HCT116 (cell line): ENCODE measurements around the gene ZNF483. TPM values are rescaled to one million over a fixed set of nuclear protein-coding genes. Genes with fewer than 3 reads are reported as not detected.

Source experiments
- ATAC-seq: fragments of 200-7000 bp; cut with Tn5 transposase; 2 replicates; pipeline ENCODE4 v1.9.1; 2020; ENCODE audit warnings: mild to moderate bottlenecking, moderate library complexity
- BruUV-seq: library from RNA; stranded (reverse); fragments of 400-500 nt; replicated peaks from 2 replicates; lab custom pipeline; 2021; lab: Mats Ljungman, UMichigan
- CTCF ChIA-PET: fragments of 300-600 bp; sonication (Branson Sonifier 250); formaldehyde crosslinking; loops from one replicate; lab custom pipeline; 2021; ENCODE audit warnings: antibody characterized with exemption; lab: Charles Lee
- POLR2A ChIA-PET: fragments of 300-600, 350-600 bp; sonication (Branson Sonifier 250); formaldehyde crosslinking; loops from one replicate; lab custom pipeline; 2021; ENCODE audit warnings: antibody characterized with exemption; lab: Charles Lee
- RAD21 ChIA-PET, 2 experiments: fragments of 300-600 bp; sonication (Branson Sonifier 250); formaldehyde crosslinking; loops; one replicate each; lab custom pipeline; 2023; ENCODE audit warnings: low total read pairs in 2 of 2; ENCODE audit not compliant: uncharacterized antibody in 2 of 2, unreplicated experiment in 2 of 2, low non-redundant PET in 1 of 2; lab: Charles Lee
- DNase-seq: peaks from one replicate; pipeline ENCODE4 v3.0.0-alpha.2; 2010; ENCODE audit warnings: low read depth, low spot score
- H2AFZ ChIP-seq: fragments of 200-600 bp; shearing (Covaris generic), sonication (generic); 2 replicates; pipeline ENCODE4 v1.6.1; 2017; ENCODE audit warnings: low read depth, mixed run types, mixed read lengths, antibody characterized with exemption, low read length; ENCODE audit not compliant: poor library complexity, severe bottlenecking
- H3K27ac ChIP-seq: 2 replicates; pipeline ENCODE4 v1.5.1; 2012; ENCODE audit warnings: low read depth, low read length
- H3K27me3 ChIP-seq: fragments of 200-600 bp; sonication (generic); 2 replicates; pipeline ENCODE4 v1.6.1; 2016; ENCODE audit warnings: mixed run types, low read length, mixed read lengths; ENCODE audit not compliant: insufficient read depth
- H3K36me3 ChIP-seq, 2 experiments: fragments of 200-500 bp in 1 of 2; fragments of 200-600 bp in 1 of 2; sonication (Bioruptor generic) in 1 of 2; sonication (generic) in 1 of 2; 2 replicates each; pipeline versions ENCODE4 v1.5.1 to v1.6.1; 2014 to 2016; ENCODE audit warnings: low read length in 2 of 2, inconsistent platforms in 1 of 2, mixed read lengths in 1 of 2, mixed run types in 1 of 2; ENCODE audit not compliant: insufficient read depth in 2 of 2, control insufficient read depth in 1 of 2
- H3K4me1 ChIP-seq, 2 experiments: fragments of 200-600 bp in 1 of 2; sonication (generic) in 1 of 2; 2 replicates each; pipeline versions ENCODE4 v1.5.1 to v1.6.1; 2012 to 2017; ENCODE audit warnings: low read length in 2 of 2, inconsistent platforms in 1 of 2, mild to moderate bottlenecking in 1 of 2, mixed read lengths in 1 of 2, mixed run types in 1 of 2, moderate library complexity in 1 of 2; ENCODE audit not compliant: insufficient read depth in 2 of 2, control insufficient read depth in 1 of 2
- H3K4me2 ChIP-seq: fragments of 200-600 bp; sonication (generic); 2 replicates; pipeline ENCODE4 v1.6.1; 2017; ENCODE audit warnings: mixed run types, low read length, mixed read lengths
- H3K4me3 ChIP-seq, 2 experiments: fragments of 200-600 bp in 1 of 2; sonication (generic) in 1 of 2; replicated peaks in 1 of 2; 2 replicates each; pipeline ENCODE4 v1.5.1; 2011 to 2016; ENCODE audit warnings: low read length in 2 of 2, control low read depth in 1 of 2, low read depth in 1 of 2, mild to moderate bottlenecking in 1 of 2, mixed read lengths in 1 of 2, mixed run types in 1 of 2
- H3K79me2 ChIP-seq: fragments of 200-600 bp; sonication (generic); 2 replicates; pipeline ENCODE4 v1.6.1; 2017; ENCODE audit warnings: mild to moderate bottlenecking, mixed run types, low read length, moderate library complexity, mixed read lengths; ENCODE audit not compliant: insufficient read depth
- H3K9ac ChIP-seq: fragments of 200-600 bp; sonication (generic); 2 replicates; pipeline ENCODE4 v1.6.1; 2016; ENCODE audit warnings: low read length, mixed read lengths
- H3K9me2 ChIP-seq: fragments of 200-600 bp; sonication (generic), shearing (Covaris generic); 2 replicates; pipeline ENCODE4 v1.6.1; 2017; ENCODE audit warnings: mixed run types, mild to moderate bottlenecking, moderate library complexity; ENCODE audit not compliant: insufficient read depth
- H3K9me3 ChIP-seq, 2 experiments: fragments of 200-500 bp in 1 of 2; fragments of 200-600 bp in 1 of 2; sonication (Bioruptor generic) in 1 of 2; sonication (generic) in 1 of 2; 2 replicates each; pipeline ENCODE4 v1.6.1; 2014 to 2017; ENCODE audit warnings: low read length in 2 of 2, mixed read lengths in 2 of 2, inconsistent platforms in 1 of 2, low read depth in 1 of 2, mild to moderate bottlenecking in 1 of 2, mixed run types in 1 of 2, moderate library complexity in 1 of 2; ENCODE audit not compliant: control insufficient read depth in 1 of 2, insufficient read depth in 1 of 2
- H4K20me1 ChIP-seq: fragments of 200-600 bp; sonication (generic), shearing (Covaris generic); 2 replicates; pipeline ENCODE4 v1.6.1; 2017; ENCODE audit warnings: mixed run types, mild to moderate bottlenecking, moderate library complexity; ENCODE audit not compliant: insufficient read depth
- ATF3 ChIP-seq: IDR thresholded peaks from 2 replicates; pipeline ENCODE4 v1.6.1; 2012
- CBX3 ChIP-seq: IDR thresholded peaks from 2 replicates; pipeline ENCODE4 v1.6.1; 2012; ENCODE audit warnings: low read depth
- CEBPB ChIP-seq: IDR thresholded peaks from 2 replicates; pipeline ENCODE4 v1.6.1; 2012; ENCODE audit warnings: low read depth
- CTCF ChIP-seq, 3 experiments: fragments of 200-600 bp in 1 of 3; sonication (generic) in 1 of 3; IDR thresholded peaks in 2 of 3; conservative IDR thresholded peaks in 1 of 3; 2 replicates each; pipeline ENCODE4 v1.5.1; 2012 to 2017; ENCODE audit warnings: low read depth in 2 of 3, low read length in 2 of 3, antibody characterized with exemption in 1 of 3, borderline replicate concordance in 1 of 3, control low read depth in 1 of 3, mild to moderate bottlenecking in 1 of 3, mixed read lengths in 1 of 3, mixed run types in 1 of 3, moderate library complexity in 1 of 3; ENCODE audit not compliant: insufficient read depth in 1 of 3
- EZH2 ChIP-seq: fragments of 200-600 bp; sonication (generic); IDR thresholded peaks from 2 replicates; pipeline ENCODE4 v1.6.1; 2017; ENCODE audit warnings: antibody characterized with exemption, mixed run types
- EZH2phosphoT487 ChIP-seq: fragments of 200-600 bp; IDR thresholded peaks from 2 replicates; pipeline ENCODE4 v1.6.1; 2018; ENCODE audit warnings: antibody characterized with exemption, borderline replicate concordance
- FOSL1 ChIP-seq: IDR thresholded peaks from 2 replicates; pipeline ENCODE4 v1.6.1; 2012; ENCODE audit warnings: low read depth
- POLR2A ChIP-seq: IDR thresholded peaks from 2 replicates; pipeline ENCODE4 v1.7.0; 2011; ENCODE audit warnings: borderline replicate concordance; ENCODE audit not compliant: insufficient read depth, insufficient read length; ENCODE audit errors: extremely low read depth
- POLR2AphosphoS5 ChIP-seq: IDR thresholded peaks from 2 replicates; pipeline ENCODE4 v1.6.1; 2011; ENCODE audit warnings: mild to moderate bottlenecking, low read depth, low read length, moderate library complexity
- SP1 ChIP-seq: IDR thresholded peaks from 2 replicates; pipeline ENCODE4 v1.6.1; 2012; ENCODE audit warnings: low read depth
- YY1 ChIP-seq: IDR thresholded peaks from 2 replicates; pipeline ENCODE4 v1.6.1; 2011; ENCODE audit warnings: low read length, low read depth, moderate library complexity, mild to moderate bottlenecking; ENCODE audit not compliant: insufficient replicate concordance; ENCODE audit errors: extremely low read depth
- ZBTB33 ChIP-seq: IDR thresholded peaks from 2 replicates; pipeline ENCODE4 v1.6.1; 2011; ENCODE audit warnings: mild to moderate bottlenecking, low read length, moderate library complexity; ENCODE audit not compliant: insufficient replicate concordance; ENCODE audit errors: extremely low read depth
- ZNF274 ChIP-seq: fragments of 200-500 bp; sonication (Bioruptor generic); IDR thresholded peaks from 2 replicates; pipeline ENCODE4 v1.6.1; 2014; ENCODE audit warnings: mild to moderate bottlenecking, low read depth, low read length, inconsistent platforms
- intact Hi-C: fragments of 100-400 bp; cut with micrococcal nuclease; formaldehyde crosslinking; loops from 2 replicates; pipeline ENCODE4 v1.10.0; 2022
- total RNA-seq: library from RNA; stranded (reverse); gene quantifications from one replicate; pipeline ENCODE4 v1.2.1, GENCODE V29; 2021; ENCODE audit not compliant: unreplicated experiment
- TF ChIP-seq, protein P1 (sequence below): IDR thresholded peaks from 2 replicates; pipeline ENCODE4 v1.6.1; 2012
- TF ChIP-seq, protein P2 (sequence below): IDR thresholded peaks from 2 replicates; pipeline ENCODE4 v1.6.1; 2012; ENCODE audit warnings: low read depth

ZNF483 gene
- total RNA-seq, 1 experiment from 2014 or later: 5.0 TPM

GRCh38 chr9:111529787-111530186 lies 4.8 kb downstream of the ZNF483 start:
- Histone ChIP-seq H3K4me3 (no peak overlapping the region), H4K20me1 (no peaks in the 10 kb centered on the region), H3K9ac (no peak overlapping the region), H3K9me2 (no peaks in the 10 kb centered on the region), H3K27ac (no peak overlapping the region), H3K36me3 (peaks cover 0 to 11% of the 10 kb centered on the region in 2 experiments; a peak in 1 of 4 replicates), H3K79me2 (peaks cover 7% of the 10 kb centered on the region; the same call in 1 of the 2 replicates), H3K4me2 (no peak overlapping the region)
- no peak for ATAC-seq
- intact Hi-C loops: no loop called here
- RAD21 ChIA-PET: no interaction called here
- BruUV-seq: no TSS peak
- TF ChIP-seq CEBPB: no peak
- TF ChIP-seq FOSL1: no peak
- TF ChIP-seq ZNF274: no peak
- no peak for TF ChIP-seq POLR2AphosphoS5
- TF ChIP-seq EZH2: no peak
- no peak for TF ChIP-seq ATF3
- no peak for TF ChIP-seq CTCF (IDR thresholded peaks at IDR 0.05 in 2 of 3, conservative IDR thresholded peaks at IDR 0.05 in 1 of 3; ENCODE audit: borderline replicate concordance in 1 of 3, insufficient read depth in 1 of 3, low read depth in 2 of 3, low read length in 2 of 3)
- no peak for TF ChIP-seq POLR2A
- no peak for TF ChIP-seq ZBTB33
- no peak for TF ChIP-seq YY1
- TF ChIP-seq, protein P1, sequence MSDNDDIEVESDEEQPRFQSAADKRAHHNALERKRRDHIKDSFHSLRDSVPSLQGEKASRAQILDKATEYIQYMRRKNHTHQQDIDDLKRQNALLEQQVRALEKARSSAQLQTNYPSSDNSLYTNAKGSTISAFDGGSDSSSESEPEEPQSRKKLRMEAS: no peak
- TF ChIP-seq CBX3: no peak
- no peak for TF ChIP-seq SP1
- no peak for TF ChIP-seq EZH2phosphoT487
- TF ChIP-seq, protein P2, sequence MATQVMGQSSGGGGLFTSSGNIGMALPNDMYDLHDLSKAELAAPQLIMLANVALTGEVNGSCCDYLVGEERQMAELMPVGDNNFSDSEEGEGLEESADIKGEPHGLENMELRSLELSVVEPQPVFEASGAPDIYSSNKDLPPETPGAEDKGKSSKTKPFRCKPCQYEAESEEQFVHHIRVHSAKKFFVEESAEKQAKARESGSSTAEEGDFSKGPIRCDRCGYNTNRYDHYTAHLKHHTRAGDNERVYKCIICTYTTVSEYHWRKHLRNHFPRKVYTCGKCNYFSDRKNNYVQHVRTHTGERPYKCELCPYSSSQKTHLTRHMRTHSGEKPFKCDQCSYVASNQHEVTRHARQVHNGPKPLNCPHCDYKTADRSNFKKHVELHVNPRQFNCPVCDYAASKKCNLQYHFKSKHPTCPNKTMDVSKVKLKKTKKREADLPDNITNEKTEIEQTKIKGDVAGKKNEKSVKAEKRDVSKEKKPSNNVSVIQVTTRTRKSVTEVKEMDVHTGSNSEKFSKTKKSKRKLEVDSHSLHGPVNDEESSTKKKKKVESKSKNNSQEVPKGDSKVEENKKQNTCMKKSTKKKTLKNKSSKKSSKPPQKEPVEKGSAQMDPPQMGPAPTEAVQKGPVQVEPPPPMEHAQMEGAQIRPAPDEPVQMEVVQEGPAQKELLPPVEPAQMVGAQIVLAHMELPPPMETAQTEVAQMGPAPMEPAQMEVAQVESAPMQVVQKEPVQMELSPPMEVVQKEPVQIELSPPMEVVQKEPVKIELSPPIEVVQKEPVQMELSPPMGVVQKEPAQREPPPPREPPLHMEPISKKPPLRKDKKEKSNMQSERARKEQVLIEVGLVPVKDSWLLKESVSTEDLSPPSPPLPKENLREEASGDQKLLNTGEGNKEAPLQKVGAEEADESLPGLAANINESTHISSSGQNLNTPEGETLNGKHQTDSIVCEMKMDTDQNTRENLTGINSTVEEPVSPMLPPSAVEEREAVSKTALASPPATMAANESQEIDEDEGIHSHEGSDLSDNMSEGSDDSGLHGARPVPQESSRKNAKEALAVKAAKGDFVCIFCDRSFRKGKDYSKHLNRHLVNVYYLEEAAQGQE: no peak
- TF ChIP-seq, all 23 proteins: peak for 0
- Histone ChIP-seq H2AFZ (no peak overlapping the region), H3K4me1 (peaks cover 0 to 6% of the 10 kb centered on the region in 2 experiments; a peak in 1 of 4 replicates), H3K27me3 (no peaks in the 10 kb centered on the region), H3K9me3 (peaks cover 0 to under 1% of the 10 kb centered on the region in 2 experiments; a peak in 1 of 4 replicates)
- ChIA-PET POLR2A (no interaction called here), CTCF (no interaction called here)
- no peak for DNase-seq
